ENCODE measurements around the gene ITGA2B. TPM values are rescaled to one million over a fixed set of nuclear protein-coding genes. Genes with fewer than 3 reads are reported as not detected.
A peak's percentile ranks its signal among the peaks of the same experiment; 100 is the strongest.
"Not testable (repeated sequence)": the region's sequence is repeated elsewhere in the genome, so short reads cannot be mapped to it uniquely, and the experiment has no call there.

The ITGA2B gene
- total and polyA plus RNA-seq, 2 of the 13 experiments (the other 11 are each of a cell fraction or from before 2014, with no cell fraction given): 0.38 to 1.1 TPM

DNA sequence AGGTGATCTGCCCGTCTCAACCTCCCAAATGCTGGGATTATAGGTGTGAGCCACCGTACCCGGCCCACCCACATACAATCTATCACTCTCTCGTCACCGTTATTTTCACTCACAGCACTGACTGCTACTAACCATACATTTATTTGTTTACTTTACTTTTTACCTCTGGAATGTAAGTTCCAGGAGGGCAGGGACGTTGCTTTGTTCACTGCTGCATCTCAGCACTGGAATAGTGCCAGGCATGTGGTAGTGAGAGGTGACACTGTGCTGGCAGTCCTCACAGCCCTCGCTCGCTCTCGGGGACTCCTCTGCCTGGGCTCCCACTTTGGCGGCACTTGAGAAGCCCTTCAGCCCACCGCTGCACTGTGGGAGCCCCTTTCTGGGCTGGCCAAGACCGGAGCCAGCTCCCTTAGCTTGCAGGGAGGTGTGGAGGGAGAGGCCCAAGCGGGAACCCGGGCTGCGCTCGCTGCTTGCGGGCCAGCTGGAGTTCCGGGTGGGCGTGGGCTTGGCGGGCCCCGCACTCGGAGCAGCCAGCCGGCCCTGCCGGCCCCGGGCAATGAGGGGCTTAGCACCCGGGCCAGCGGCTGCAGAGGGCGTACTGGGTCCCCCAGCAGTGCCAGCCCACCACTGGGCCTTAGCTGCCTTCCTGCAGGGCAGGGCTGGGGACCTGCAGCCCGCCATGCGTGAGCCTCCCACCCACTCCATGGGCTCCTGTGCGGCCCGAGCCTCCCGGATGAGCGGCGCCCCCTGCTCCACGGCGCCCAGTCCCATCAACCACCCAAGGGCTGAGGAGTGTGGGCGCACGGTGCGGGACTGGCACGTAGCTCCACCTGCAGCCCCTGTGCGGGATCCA is 20.8 kb downstream of the ITGA2B start (continued):
- TF ChIP-seq, protein P1, sequence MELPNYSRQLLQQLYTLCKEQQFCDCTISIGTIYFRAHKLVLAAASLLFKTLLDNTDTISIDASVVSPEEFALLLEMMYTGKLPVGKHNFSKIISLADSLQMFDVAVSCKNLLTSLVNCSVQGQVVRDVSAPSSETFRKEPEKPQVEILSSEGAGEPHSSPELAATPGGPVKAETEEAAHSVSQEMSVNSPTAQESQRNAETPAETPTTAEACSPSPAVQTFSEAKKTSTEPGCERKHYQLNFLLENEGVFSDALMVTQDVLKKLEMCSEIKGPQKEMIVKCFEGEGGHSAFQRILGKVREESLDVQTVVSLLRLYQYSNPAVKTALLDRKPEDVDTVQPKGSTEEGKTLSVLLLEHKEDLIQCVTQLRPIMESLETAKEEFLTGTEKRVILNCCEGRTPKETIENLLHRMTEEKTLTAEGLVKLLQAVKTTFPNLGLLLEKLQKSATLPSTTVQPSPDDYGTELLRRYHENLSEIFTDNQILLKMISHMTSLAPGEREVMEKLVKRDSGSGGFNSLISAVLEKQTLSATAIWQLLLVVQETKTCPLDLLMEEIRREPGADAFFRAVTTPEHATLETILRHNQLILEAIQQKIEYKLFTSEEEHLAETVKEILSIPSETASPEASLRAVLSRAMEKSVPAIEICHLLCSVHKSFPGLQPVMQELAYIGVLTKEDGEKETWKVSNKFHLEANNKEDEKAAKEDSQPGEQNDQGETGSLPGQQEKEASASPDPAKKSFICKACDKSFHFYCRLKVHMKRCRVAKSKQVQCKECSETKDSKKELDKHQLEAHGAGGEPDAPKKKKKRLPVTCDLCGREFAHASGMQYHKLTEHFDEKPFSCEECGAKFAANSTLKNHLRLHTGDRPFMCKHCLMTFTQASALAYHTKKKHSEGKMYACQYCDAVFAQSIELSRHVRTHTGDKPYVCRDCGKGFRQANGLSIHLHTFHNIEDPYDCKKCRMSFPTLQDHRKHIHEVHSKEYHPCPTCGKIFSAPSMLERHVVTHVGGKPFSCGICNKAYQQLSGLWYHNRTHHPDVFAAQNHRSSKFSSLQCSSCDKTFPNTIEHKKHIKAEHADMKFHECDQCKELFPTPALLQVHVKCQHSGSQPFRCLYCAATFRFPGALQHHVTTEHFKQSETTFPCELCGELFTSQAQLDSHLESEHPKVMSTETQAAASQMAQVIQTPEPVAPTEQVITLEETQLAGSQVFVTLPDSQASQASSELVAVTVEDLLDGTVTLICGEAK (IDR thresholded peaks at IDR 0.05): not testable (repeated sequence)
- TF ChIP-seq, protein P1 (CRISPR knock-in tag; IDR thresholded peaks at IDR 0.05): 0 out of 2 replicates have a peak, but pooled peaks have one; percentile 15
- TF ChIP-seq ZNF501 (CRISPR knock-in tag; IDR thresholded peaks at IDR 0.05): 0 out of 2 replicates have a peak, but pooled peaks have one; percentile 21
- TF ChIP-seq, protein P2, sequence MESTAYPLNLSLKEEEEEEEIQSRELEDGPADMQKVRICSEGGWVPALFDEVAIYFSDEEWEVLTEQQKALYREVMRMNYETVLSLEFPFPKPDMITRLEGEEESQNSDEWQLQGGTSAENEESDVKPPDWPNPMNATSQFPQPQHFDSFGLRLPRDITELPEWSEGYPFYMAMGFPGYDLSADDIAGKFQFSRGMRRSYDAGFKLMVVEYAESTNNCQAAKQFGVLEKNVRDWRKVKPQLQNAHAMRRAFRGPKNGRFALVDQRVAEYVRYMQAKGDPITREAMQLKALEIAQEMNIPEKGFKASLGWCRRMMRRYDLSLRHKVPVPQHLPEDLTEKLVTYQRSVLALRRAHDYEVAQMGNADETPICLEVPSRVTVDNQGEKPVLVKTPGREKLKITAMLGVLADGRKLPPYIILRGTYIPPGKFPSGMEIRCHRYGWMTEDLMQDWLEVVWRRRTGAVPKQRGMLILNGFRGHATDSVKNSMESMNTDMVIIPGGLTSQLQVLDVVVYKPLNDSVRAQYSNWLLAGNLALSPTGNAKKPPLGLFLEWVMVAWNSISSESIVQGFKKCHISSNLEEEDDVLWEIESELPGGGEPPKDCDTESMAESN (CRISPR knock-in tag; conservative IDR thresholded peaks at IDR 0.05): peak; percentile 70; the same call in 1 of the 2 replicates
